T-helper 1 cell treated with Interleukin-12 subunit alpha and Interleukin-12 subunit beta and Interleukin-4 antibody, amounts not matched to agents 30 μg/mL and 1 μg/mL, for 36 hours (primary cell): ENCODE results near the gene PARD3B.

ENCODE experiments used
- H3K27ac Mint-ChIP-seq: one replicate; pipeline ENCODE4 v1.8.0; 2021; ENCODE audit warnings: mild to moderate bottlenecking, mixed read lengths
- H3K27me3 Mint-ChIP-seq: one replicate; pipeline ENCODE4 v1.8.0; 2021; ENCODE audit warnings: low read depth, mixed read lengths
- H3K36me3 Mint-ChIP-seq: one replicate; pipeline ENCODE4 v1.8.0; 2021; ENCODE audit warnings: low read depth, mixed read lengths
- H3K4me1 Mint-ChIP-seq: one replicate; pipeline ENCODE4 v1.8.0; 2021; ENCODE audit warnings: low read depth, mixed read lengths
- H3K4me3 Mint-ChIP-seq: one replicate; pipeline ENCODE4 v1.8.0; 2021; ENCODE audit warnings: mild to moderate bottlenecking, moderate library complexity, mixed read lengths
- H3K9me3 Mint-ChIP-seq: one replicate; pipeline ENCODE4 v1.8.0; 2021; ENCODE audit warnings: mixed read lengths

The PARD3B gene

GRCh38 chr2:205054789-205055188 lies 509.5 kb downstream of the PARD3B start:
- Mint-ChIP-seq H3K27ac (no peak overlapping the region), H3K27me3 (no peaks in the 10 kb centered on the region), H3K4me1 (peaks cover 23% of the 10 kb centered on the region), H3K36me3 (peaks cover 15% of the 10 kb centered on the region), H3K9me3 (peaks cover 21% of the 10 kb centered on the region), H3K4me3 (no peak overlapping the region)

GRCh38 chr2:205055251-205055650 lies 510.0 kb downstream of the PARD3B start:
- Mint-ChIP-seq H3K27me3 (no peaks in the 10 kb centered on the region), H3K4me1 (peaks cover 23% of the 10 kb centered on the region), H3K36me3 (peaks cover 14% of the 10 kb centered on the region), H3K4me3 (no peak overlapping the region), H3K9me3 (peaks cover 19% of the 10 kb centered on the region), H3K27ac (no peak overlapping the region)

- Mint-ChIP-seq H3K4me3 (peak overlapping the region; percentile 58), H3K27ac (no peak overlapping the region), H3K4me1 (peaks cover 23% of the 10 kb centered on the region)
Observed at GRCh38 chr2:205056151-205056561, 510.9 kb downstream of the PARD3B start.

GRCh38 chr2:205058409-205058808 lies 513.1 kb downstream of the PARD3B start:
- H3K4me3 Mint-ChIP-seq = no peak overlapping the region
- peaks cover 21% of the 10 kb centered on the region for H3K4me1 Mint-ChIP-seq
- H3K9me3 Mint-ChIP-seq = peaks cover 19% of the 10 kb centered on the region
- H3K36me3 Mint-ChIP-seq = peaks cover 12% of the 10 kb centered on the region
- no peaks in the 10 kb centered on the region for H3K27me3 Mint-ChIP-seq
- no peak overlapping the region for H3K27ac Mint-ChIP-seq

More at GRCh38 chr2:205056151-205056561, 510.9 kb downstream of the PARD3B start:
- Mint-ChIP-seq H3K27me3 (no peaks in the 10 kb centered on the region), H3K36me3 (peaks cover 13% of the 10 kb centered on the region), H3K9me3 (peaks cover 19% of the 10 kb centered on the region)

- Mint-ChIP-seq H3K27ac (no peak overlapping the region), H3K4me3 (no peak overlapping the region), H3K4me1 (peaks cover 19% of the 10 kb centered on the region), H3K9me3 (peaks cover 19% of the 10 kb centered on the region), H3K27me3 (no peaks in the 10 kb centered on the region), H3K36me3 (peaks cover 12% of the 10 kb centered on the region)
Observed at GRCh38 chr2:205060269-205060668, 515.0 kb downstream of the PARD3B start.

- no peaks in the 10 kb centered on the region for H3K36me3 Mint-ChIP-seq
- H3K4me1 Mint-ChIP-seq = no peaks in the 10 kb centered on the region
- H3K27me3 Mint-ChIP-seq = no peaks in the 10 kb centered on the region
- H3K9me3 Mint-ChIP-seq = no peaks in the 10 kb centered on the region
- H3K4me3 Mint-ChIP-seq = no peak overlapping the region
- no peak overlapping the region for H3K27ac Mint-ChIP-seq
Observed at GRCh38 chr2:205066081-205066480, 520.8 kb downstream of the PARD3B start.

GRCh38 chr2:205069928-205070327 lies 524.7 kb downstream of the PARD3B start:
- Mint-ChIP-seq H3K9me3 (peaks cover 4% of the 10 kb centered on the region), H3K27me3 (no peaks in the 10 kb centered on the region), H3K4me1 (peaks cover 3% of the 10 kb centered on the region), H3K4me3 (no peak overlapping the region), H3K36me3 (peaks cover 5% of the 10 kb centered on the region), H3K27ac (no peak overlapping the region)

GRCh38 chr2:205070889-205071288 lies 525.6 kb downstream of the PARD3B start:
- peaks cover 4% of the 10 kb centered on the region for H3K9me3 Mint-ChIP-seq
- no peaks in the 10 kb centered on the region for H3K27me3 Mint-ChIP-seq
- no peak overlapping the region for H3K27ac Mint-ChIP-seq
- peaks cover 7% of the 10 kb centered on the region for H3K4me1 Mint-ChIP-seq
- H3K36me3 Mint-ChIP-seq = peaks cover 5% of the 10 kb centered on the region
- no peak overlapping the region for H3K4me3 Mint-ChIP-seq

- H3K36me3 Mint-ChIP-seq = peaks cover 5% of the 10 kb centered on the region
- peaks cover 30% of the 10 kb centered on the region for H3K4me1 Mint-ChIP-seq
- no peaks in the 10 kb centered on the region for H3K27me3 Mint-ChIP-seq
Observed at GRCh38 chr2:205073433-205074020, 528.3 kb downstream of the PARD3B start.

GRCh38 chr2:205076405-205076804 lies 531.1 kb downstream of the PARD3B start:
- Mint-ChIP-seq H3K27me3 (no peaks in the 10 kb centered on the region), H3K4me3 (peak overlapping the region; percentile 36), H3K4me1 (peaks cover 39% of the 10 kb centered on the region), H3K27ac (peak overlapping the region; percentile 75), H3K9me3 (peaks cover 4% of the 10 kb centered on the region), H3K36me3 (peaks cover 10% of the 10 kb centered on the region)

More at GRCh38 chr2:205073433-205074020, 528.3 kb downstream of the PARD3B start:
- Mint-ChIP-seq H3K4me3 (no peak overlapping the region), H3K9me3 (peaks cover 4% of the 10 kb centered on the region), H3K27ac (no peak overlapping the region)

GRCh38 chr2:205077159-205077558 lies 531.9 kb downstream of the PARD3B start:
- Mint-ChIP-seq H3K4me3 (peak overlapping the region; percentile 36), H3K4me1 (peaks cover 39% of the 10 kb centered on the region), H3K27me3 (no peaks in the 10 kb centered on the region), H3K27ac (peak overlapping the region; percentile 75), H3K9me3 (peaks cover 4% of the 10 kb centered on the region), H3K36me3 (peaks cover 12% of the 10 kb centered on the region)

GRCh38 chr2:205078762-205079161 lies 533.5 kb downstream of the PARD3B start:
- no peaks in the 10 kb centered on the region for H3K27me3 Mint-ChIP-seq
- H3K27ac Mint-ChIP-seq = no peak overlapping the region
- peaks cover 10% of the 10 kb centered on the region for H3K36me3 Mint-ChIP-seq
- H3K4me1 Mint-ChIP-seq = peaks cover 38% of the 10 kb centered on the region
- H3K9me3 Mint-ChIP-seq = peaks cover 4% of the 10 kb centered on the region
- no peak overlapping the region for H3K4me3 Mint-ChIP-seq

GRCh38 chr2:205079173-205079572 lies 533.9 kb downstream of the PARD3B start:
- Mint-ChIP-seq H3K27ac (no peak overlapping the region), H3K27me3 (no peaks in the 10 kb centered on the region), H3K4me1 (peaks cover 38% of the 10 kb centered on the region)

GRCh38 chr2:205086662-205087061 lies 541.4 kb downstream of the PARD3B start:
- H3K4me3 Mint-ChIP-seq = no peak overlapping the region

More at GRCh38 chr2:205079173-205079572, 533.9 kb downstream of the PARD3B start:
- H3K9me3 Mint-ChIP-seq = peaks cover 4% of the 10 kb centered on the region
- H3K4me3 Mint-ChIP-seq = no peak overlapping the region
- H3K36me3 Mint-ChIP-seq = peaks cover 10% of the 10 kb centered on the region

GRCh38 chr2:205087862-205088261 lies 542.6 kb downstream of the PARD3B start:
- no peak overlapping the region for H3K27ac Mint-ChIP-seq
- H3K9me3 Mint-ChIP-seq = peaks cover 23% of the 10 kb centered on the region
- peaks cover 6% of the 10 kb centered on the region for H3K27me3 Mint-ChIP-seq
- H3K4me3 Mint-ChIP-seq = no peak overlapping the region
- peaks cover 3% of the 10 kb centered on the region for H3K36me3 Mint-ChIP-seq
- peaks cover 9% of the 10 kb centered on the region for H3K4me1 Mint-ChIP-seq

More at GRCh38 chr2:205086662-205087061, 541.4 kb downstream of the PARD3B start:
- Mint-ChIP-seq H3K4me1 (peaks cover 2% of the 10 kb centered on the region), H3K27ac (no peak overlapping the region), H3K9me3 (peaks cover 16% of the 10 kb centered on the region), H3K27me3 (peaks cover 6% of the 10 kb centered on the region), H3K36me3 (peaks cover 5% of the 10 kb centered on the region)
